K562 (cell line): Measurements from ENCODE around the gene CELA1.
"Not testable (repeated sequence)": the region's sequence is repeated elsewhere in the genome, so short reads cannot be mapped to it uniquely, and the experiment has no call there.

Experiments
- EZH2 ChIP-seq: IDR thresholded peaks from 2 replicates; pipeline ENCODE4 v1.6.1; 2012; ENCODE audit warnings: low read depth, mild to moderate bottlenecking, inconsistent platforms, low read length, borderline replicate concordance
- JUN ChIP-seq, 2 experiments: sonication (generic) in 1 of 2; formaldehyde crosslinking in 1 of 2; IDR thresholded peaks; 2 replicates each; pipeline versions ENCODE4 v1.6.1 to v1.8.0; 2012 to 2022; ENCODE audit warnings: borderline replicate concordance in 2 of 2, mild to moderate bottlenecking in 2 of 2, improper control_type of control experiment in 1 of 2, low read depth in 1 of 2, low read length in 1 of 2, missing genetic modification reagents in 1 of 2
- TAF1 ChIP-seq: IDR thresholded peaks from 2 replicates; pipeline ENCODE4 v1.6.1; 2011; ENCODE audit warnings: mild to moderate bottlenecking, low read length, moderate library complexity; ENCODE audit not compliant: insufficient read depth, control insufficient read depth, severe bottlenecking; ENCODE audit errors: extremely low read depth
- TGIF2 ChIP-seq: sonication (generic); formaldehyde crosslinking; IDR thresholded peaks from 2 replicates; pipeline ENCODE4 v1.8.1; 2022; ENCODE audit warnings: mild to moderate bottlenecking, missing genetic modification reagents, moderate library complexity
- U2AF1 ChIP-seq: fragments of 200-400 bp; formaldehyde crosslinking; optimal IDR thresholded peaks from 2 replicates; pipeline ENCODE3; 2017; ENCODE audit warnings: mild to moderate bottlenecking, low read depth, low read length, moderate library complexity

GRCh38 chr12:51300768-51301167, 45.7 kb downstream of the CELA1 start:
- TF ChIP-seq JUN (IDR thresholded peaks at IDR 0.05; ENCODE audit: borderline replicate concordance, low read depth, low read length); JUN (CRISPR knock-in tag; IDR thresholded peaks at IDR 0.05; ENCODE audit: borderline replicate concordance); U2AF1; EZH2; TAF1; TGIF2 (CRISPR knock-in tag): not testable (repeated sequence)
